Fibroblast of skin of right biceps (primary cell): ENCODE data around the gene RLN1.
"Not testable (repeated sequence)": the region's sequence is repeated elsewhere in the genome, so short reads cannot be mapped to it uniquely, and the experiment has no call there.

Experiments used
- DNase-seq: peaks from one replicate; pipeline ENCODE4 v3.0.0-alpha.2; 2013

RLN1 gene

DNA sequence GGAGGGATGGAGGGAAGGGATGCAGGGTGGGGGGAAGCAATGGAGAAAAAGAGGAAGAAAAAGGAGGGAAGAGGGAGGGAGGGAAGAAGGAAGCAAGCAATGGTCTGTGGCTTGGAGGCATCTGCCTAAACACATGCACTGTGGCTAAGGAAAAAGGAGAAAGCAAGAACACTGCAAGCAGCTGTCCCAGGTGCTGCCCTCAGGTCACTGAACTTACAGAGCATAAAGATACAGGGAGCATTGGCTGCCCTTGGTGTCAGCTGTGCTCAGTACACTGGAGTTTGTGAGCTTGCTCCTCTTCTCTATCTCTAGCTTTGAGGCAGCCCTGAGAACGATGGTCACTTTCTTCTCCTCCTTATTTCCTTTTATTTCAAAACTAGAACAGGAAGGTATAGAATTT, 18.1 kb downstream of the RLN1 start:
- not testable (repeated sequence) for DNase-seq

DNA sequence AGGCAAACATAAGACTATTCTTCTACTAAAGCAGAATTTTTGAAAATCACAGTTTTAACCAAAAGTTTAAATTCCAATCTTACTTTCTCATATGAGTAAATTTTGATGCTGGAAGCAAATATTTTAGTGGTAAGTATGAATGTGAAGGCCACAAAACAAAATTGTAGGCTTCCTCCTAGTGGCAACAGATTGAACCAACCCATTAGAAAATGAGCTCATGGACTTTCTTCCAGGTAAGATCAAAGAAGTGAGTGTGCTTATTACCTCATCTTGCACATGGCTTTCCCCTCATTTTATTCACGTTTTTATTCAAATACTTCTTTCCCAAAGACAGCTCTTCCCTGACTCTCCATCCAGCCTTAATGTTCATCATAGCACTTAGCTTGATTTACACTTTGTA, 18.6 kb downstream of the RLN1 start:
- DNase-seq: no peak

DNA sequence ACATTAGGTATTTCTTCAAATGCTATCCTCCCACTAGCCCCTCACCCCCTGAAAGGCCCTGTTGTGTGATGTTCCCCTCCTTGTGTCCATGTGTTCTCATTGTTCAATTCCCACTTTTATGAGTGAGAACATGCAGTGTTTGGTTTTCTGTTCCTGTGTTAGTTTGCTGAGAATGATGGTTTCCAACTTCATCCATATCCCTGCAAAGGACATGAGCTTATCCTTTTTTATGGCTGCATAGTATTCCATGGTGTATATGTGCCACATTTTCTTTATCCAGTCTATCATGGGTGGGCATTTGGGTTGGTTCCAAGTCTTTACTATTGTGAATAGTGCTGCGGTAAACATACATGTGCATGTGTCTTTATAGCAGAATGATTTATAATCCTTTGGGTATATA, 23.3 kb downstream of the RLN1 start:
- not testable (repeated sequence) for DNase-seq

DNA sequence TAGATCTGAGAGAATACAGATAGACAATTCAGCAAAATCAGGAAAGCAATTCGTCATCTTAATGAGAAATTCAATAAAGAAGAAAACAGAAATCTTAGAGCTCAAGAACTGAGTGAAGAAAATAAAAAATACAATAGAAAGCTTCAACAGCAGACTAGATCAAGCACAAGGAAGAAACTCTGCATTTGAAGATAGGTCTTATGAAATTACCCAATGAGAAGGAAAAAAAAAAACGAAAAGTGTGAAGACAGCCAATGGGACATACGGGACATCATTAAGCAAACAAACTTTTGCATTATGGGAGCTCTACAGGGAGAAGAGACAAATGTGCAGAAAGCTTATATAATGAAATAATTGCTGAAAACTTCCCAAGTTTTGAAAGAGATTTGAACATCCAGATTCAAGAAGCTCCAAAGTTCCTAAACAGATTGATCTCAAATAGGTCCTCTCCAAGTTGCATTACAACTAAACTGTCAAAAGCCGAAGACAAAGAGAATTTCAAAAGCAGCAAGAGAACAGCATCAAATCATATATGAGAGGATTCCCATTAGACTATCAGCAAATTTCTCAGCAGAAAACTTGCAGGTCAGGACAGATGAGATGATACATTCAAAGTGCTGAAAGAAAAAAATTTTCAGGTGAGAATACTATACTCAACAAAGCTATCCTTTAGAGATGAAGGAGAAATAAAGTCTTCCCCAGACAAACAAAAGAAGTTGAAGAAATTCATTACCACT, 24.3 kb downstream of the RLN1 start:
- DNase-seq: no peak

DNA sequence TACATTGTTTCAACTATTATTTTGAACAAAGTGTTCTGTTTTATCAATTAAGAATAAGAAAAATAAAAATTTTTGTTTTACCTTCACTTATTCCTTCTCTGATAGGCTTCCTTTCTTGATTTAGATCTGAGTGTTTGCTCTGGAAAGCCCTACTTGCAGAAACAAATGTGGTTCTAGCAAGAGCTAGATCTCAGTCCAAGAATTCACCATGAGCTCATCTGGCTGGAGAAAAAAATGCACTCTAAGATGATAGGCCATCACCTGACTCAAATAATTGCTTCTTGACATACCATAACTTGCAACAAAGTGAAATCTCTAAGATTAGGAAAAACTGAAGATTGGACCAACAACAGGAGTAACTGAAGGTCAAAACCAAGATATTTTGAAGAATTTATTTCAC, 28.8 kb downstream of the RLN1 start:
- DNase-seq: no peak

DNA sequence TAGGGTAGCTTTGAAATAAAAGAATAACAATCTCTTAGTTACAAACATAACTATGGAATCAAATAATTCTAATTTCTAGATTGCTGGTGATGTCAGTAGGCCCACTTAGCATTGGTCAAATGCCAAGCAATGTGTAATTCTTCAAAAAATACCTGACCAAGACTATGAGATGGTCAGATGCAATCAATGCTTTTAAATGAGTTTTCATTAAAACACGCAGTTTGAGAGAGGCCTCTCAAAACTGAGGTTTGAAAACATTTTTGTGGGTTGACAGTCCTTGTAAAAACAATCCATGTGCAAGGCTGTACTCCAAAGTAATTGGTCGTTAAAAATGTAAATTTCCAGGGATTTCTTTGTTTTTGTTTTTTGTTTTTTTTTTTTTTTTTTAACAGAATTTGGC, 33.9 kb downstream of the RLN1 start:
- DNase-seq: peak; percentile 8

DNA sequence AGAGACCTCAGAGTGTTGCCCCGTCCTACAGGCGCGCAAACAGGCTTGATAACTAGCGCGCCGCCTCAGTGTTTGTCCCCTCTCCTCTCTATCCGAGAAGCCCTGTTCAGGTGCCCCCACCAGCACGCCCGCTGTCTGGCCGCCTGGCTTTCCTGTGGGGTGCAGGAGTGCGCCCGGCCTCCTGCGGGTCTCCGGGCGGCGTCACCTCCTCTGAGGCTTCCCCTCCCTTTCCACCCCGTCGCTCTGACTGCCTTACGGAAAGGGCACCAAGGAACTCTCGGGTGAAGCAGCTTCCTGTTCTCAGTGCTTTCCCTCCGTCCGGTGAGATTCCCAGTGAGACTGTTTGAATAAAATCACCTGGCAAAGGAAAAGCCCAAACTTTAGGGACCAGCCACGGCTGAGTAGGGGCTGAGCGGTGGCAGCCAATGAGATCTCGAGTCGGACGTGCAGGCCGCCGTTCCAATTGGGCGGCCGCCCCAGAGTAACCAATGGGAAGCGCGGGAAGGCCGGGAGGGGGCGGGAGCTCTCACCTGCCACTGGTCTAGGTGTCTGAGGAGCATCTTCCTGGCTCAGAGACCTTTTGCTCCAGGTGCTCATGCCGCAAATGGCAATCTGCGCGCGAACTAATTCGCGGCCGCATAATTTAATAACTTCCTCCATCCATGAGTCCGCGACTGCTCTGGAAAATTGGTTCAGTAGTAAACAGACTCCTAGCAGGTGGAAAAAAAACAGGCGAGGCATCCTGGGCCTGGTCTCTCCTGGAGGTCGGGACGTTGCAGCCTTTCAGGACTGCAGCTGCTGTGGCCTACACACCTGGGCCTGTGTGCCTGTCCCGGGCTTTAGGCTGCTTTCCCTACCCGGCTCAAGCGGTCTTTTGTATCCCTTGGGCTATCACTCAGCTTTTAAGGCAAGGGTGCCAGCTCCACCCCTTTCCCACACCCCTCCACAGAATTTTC, 35.6 kb downstream of the RLN1 start, which contains the start of gene RLN2:
RLN2 (minus strand) TSS at position 877 of the 956 bp plus-strand sequence; CDS start at position 741, 136 bp downstream.
- not testable (repeated sequence) for DNase-seq

DNA sequence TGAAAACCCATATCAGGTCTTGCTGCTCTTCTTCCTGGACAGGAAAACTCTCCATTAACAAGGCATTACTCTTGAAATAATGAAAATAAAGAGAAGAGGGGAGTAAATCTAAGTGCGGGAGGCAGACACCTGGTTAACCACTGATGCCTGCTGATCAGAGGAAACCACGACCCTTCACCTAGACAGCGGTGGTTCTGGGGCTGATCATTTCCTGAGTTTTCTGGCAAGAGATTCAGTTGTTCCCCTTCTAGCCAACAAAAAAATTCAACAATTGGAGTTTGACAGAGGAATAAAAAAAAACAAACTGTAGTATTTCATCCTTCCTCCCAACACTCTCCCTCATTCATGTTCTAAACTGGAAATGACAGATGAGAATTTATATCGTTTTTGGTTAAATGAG, 38.1 kb downstream of the RLN1 start:
- DNase-seq: no peak

DNA sequence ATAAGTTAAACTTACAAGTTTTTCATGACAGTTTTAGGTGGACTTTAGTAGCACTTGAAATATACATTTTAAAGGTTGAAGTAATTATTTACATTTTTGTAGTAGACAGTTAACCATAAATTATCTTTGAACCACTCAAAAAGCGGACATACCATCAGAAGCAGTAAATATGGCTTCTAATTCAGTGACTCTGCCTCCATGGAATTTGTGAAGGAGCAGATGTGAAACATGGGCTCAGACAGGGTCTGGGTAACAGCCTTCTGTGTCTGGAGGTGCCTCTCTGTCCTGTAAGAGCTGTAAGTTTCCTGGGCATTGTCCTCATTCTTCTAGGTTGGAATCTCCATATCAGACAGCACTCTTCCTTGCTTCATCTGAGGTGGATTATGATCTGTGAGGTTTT, 47.5 kb downstream of the RLN1 start:
- peak; percentile 18 for DNase-seq

DNA sequence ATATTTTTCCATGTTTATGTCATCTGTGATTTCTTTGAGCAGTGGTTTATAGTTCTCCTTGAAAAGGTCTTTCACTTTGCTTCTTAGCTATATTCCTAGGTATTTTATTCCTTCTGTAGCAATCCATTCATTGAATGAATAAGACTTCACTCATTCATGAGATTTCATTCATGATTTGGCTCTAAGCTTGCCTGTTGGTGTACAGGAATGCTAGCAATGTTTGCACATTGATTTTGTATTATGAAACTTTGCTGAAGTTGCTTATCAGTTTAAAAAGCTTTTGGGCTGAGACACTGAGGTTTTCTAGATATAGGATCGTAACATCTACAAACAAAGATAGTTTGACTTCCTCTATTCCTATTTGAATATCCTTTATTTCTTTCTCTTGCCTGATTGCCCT, 51.1 kb downstream of the RLN1 start:
- DNase-seq: no peak

DNA sequence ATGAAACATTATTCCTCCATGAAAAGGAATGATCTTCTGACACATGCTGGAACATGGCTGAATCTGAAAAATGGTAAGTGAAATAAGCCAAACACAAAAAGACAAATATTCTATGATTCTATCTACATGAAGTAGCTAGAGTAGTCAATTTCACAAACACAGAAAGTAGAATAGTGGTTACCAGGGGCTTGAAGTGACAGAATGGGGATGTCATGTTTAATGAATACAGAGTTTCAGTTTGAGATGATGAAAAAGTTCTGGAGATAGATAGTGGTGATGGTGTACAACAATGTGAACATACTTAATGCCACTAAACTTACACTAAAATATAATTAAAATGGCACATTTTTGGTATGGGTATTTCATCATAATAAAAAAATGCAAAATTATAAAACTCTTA, 53.4 kb downstream of the RLN1 start:
- DNase-seq: no peak
